ENCODE results near the gene CBLB. TPM values are rescaled to one million over a fixed set of nuclear protein-coding genes. Genes with fewer than 3 reads are reported as not detected.

Gene CBLB
- total RNA-seq, 2 experiments from 2014 or later, result 146 to 157 TPM

- POLR2A ChIA-PET, result no interaction called here
- no peak for DNase-seq
- Mint-ChIP-seq H3K4me1 (no peaks in the 10 kb centered on the region), H3K27ac (no peak overlapping the region), H3K4me3 (no peak overlapping the region), H3K36me3 (no peaks in the 10 kb centered on the region), H3K9me3 (no peaks in the 10 kb centered on the region), H3K27me3 (peaks cover 2% of the 10 kb centered on the region)
- ATAC-seq (ENCODE audit: low read depth), result no peak
Measured at GRCh38 chr3:105611304-105612192, 257.3 kb downstream of the CBLB start.

- Mint-ChIP-seq H3K4me3 (no peak overlapping the region), H3K4me1 (no peaks in the 10 kb centered on the region), H3K36me3 (no peaks in the 10 kb centered on the region), H3K27ac (no peak overlapping the region), H3K27me3 (peaks cover 4% of the 10 kb centered on the region), H3K9me3 (no peaks in the 10 kb centered on the region)
- POLR2A ChIA-PET, result no interaction called here
- ATAC-seq (ENCODE audit: low read depth) (no peak), DNase-seq (no peak)
Measured at GRCh38 chr3:105610473-105610872, 258.3 kb downstream of the CBLB start.

GRCh38 chr3:105608623-105609022 lies 260.2 kb downstream of the CBLB start:
- Mint-ChIP-seq H3K36me3 (no peaks in the 10 kb centered on the region), H3K27ac (no peak overlapping the region), H3K9me3 (no peaks in the 10 kb centered on the region), H3K4me1 (no peaks in the 10 kb centered on the region), H3K4me3 (no peak overlapping the region), H3K27me3 (peaks cover 4% of the 10 kb centered on the region)
- POLR2A ChIA-PET, result no interaction called here
- DNase-seq, result no peak
- no peak for ATAC-seq (ENCODE audit: low read depth)

- no peak overlapping the region for H3K4me3 Mint-ChIP-seq
- no peaks in the 10 kb centered on the region for H3K36me3 Mint-ChIP-seq
- DNase-seq (no peak), ATAC-seq (ENCODE audit: low read depth) (no peak)
- no peak overlapping the region for H3K27ac Mint-ChIP-seq
- POLR2A ChIA-PET, result interaction anchor here (0.6 kb wide), 1 partner anchor 256 kb away, joined by 4 read pairs; no protein-coding TSS in a partner anchor
- H3K9me3 Mint-ChIP-seq, result peaks cover 1% of the 10 kb centered on the region
- peaks cover 4% of the 10 kb centered on the region for H3K27me3 Mint-ChIP-seq
- H3K4me1 Mint-ChIP-seq, result no peaks in the 10 kb centered on the region
Measured at GRCh38 chr3:105606016-105606415, 262.8 kb downstream of the CBLB start.

All from activated naive CD8-positive, alpha-beta T cell treated with anti-CD3 and anti-CD28 coated beads, Interleukin-2, amount 10 ng/mL, durations not matched to agents 7 days and 5 days (primary cell).